Measurements from ENCODE around the gene PCDHGC5.

PCDHGC5 gene

DNA sequence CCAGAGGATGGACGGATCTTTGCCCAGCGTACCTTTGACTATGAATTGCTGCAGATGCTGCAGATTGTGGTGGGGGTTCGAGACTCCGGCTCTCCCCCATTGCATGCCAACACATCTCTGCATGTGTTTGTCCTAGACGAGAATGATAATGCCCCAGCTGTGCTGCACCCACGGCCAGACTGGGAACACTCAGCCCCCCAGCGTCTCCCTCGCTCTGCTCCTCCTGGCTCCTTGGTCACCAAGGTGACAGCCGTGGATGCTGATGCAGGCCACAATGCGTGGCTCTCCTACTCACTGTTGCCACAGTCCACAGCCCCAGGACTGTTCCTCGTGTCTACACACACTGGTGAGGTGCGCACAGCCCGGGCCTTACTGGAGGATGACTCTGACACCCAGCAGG is 1.9 kb downstream of the PCDHGC5 start:
- no peak for DNase-seq (ENCODE audit: low read depth, low spot score)
- Histone ChIP-seq H3K9me3 (ENCODE audit: control insufficient read depth, insufficient read depth, low read length) (no peaks in the 10 kb centered on the region), H3K36me3 (ENCODE audit: control insufficient read depth, insufficient read depth, low read length) (no peaks in the 10 kb centered on the region; the same call in 1 of the 2 replicates), H3K4me1 (ENCODE audit: control insufficient read depth, insufficient read depth, low read length) (peaks cover 8% of the 10 kb centered on the region), H3K27ac (ENCODE audit: low read length) (no peak overlapping the region), H3K27me3 (ENCODE audit: control insufficient read depth, insufficient read depth, low read length) (peaks cover 17% of the 10 kb centered on the region; the same call in 1 of the 2 replicates), H3K4me3 (ENCODE audit: low read length) (no peak overlapping the region)
- WGBS (ENCODE audit: insufficient coverage, insufficient read length): no CpG with 5 or more reads among the region's 13 CpGs

DNA sequence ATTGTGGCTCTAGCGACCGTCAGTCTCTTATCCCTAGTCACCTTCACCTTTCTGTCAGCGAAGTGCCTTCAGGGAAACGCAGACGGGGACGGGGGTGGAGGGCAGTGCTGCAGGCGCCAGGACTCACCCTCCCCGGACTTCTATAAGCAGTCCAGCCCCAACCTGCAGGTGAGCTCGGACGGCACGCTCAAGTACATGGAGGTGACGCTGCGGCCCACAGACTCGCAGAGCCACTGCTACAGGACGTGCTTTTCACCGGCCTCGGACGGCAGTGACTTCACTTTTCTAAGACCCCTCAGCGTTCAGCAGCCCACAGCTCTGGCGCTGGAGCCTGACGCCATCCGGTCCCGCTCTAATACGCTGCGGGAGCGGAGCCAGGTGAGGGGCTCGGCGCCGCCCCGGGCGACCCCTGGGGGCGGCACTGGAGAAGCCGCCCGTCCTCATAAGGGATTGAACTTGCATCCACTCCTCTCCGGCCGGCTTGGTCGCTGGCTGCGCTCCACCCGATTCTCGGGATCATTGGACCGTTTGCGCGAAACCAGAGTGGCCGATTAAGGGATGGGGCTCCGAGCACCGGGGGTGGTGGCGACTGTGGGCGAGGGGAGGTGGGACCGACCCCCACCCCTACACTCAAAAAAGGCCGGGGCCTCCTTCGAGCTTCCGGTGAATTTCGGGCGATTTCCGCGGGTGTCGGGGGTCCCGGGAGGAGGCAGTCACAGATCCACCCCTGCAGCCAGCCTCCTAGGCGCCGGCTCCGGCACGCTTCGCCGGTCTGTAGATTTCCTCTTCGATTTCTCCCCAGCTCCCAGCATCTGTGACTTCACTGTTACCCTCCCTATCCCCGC is 2.7 kb downstream of the PCDHGC5 start:
- Histone ChIP-seq H3K4me1 (ENCODE audit: control insufficient read depth, insufficient read depth, low read length) (peaks cover 12% of the 10 kb centered on the region), H3K27ac (ENCODE audit: low read length) (no peak overlapping the region), H3K4me3 (ENCODE audit: low read length) (peak overlapping the region; percentile 25; the same call in 1 of the 2 replicates), H3K27me3 (ENCODE audit: control insufficient read depth, insufficient read depth, low read length) (peaks cover 17% of the 10 kb centered on the region; the same call in 1 of the 2 replicates), H3K36me3 (ENCODE audit: control insufficient read depth, insufficient read depth, low read length) (no peaks in the 10 kb centered on the region; the same call in 1 of the 2 replicates), H3K9me3 (ENCODE audit: control insufficient read depth, insufficient read depth, low read length) (no peaks in the 10 kb centered on the region)
- no CpG with 5 or more reads among the region's 66 CpGs for WGBS (ENCODE audit: insufficient coverage, insufficient read length)
- no peak for DNase-seq (ENCODE audit: low read depth, low spot score)

DNA sequence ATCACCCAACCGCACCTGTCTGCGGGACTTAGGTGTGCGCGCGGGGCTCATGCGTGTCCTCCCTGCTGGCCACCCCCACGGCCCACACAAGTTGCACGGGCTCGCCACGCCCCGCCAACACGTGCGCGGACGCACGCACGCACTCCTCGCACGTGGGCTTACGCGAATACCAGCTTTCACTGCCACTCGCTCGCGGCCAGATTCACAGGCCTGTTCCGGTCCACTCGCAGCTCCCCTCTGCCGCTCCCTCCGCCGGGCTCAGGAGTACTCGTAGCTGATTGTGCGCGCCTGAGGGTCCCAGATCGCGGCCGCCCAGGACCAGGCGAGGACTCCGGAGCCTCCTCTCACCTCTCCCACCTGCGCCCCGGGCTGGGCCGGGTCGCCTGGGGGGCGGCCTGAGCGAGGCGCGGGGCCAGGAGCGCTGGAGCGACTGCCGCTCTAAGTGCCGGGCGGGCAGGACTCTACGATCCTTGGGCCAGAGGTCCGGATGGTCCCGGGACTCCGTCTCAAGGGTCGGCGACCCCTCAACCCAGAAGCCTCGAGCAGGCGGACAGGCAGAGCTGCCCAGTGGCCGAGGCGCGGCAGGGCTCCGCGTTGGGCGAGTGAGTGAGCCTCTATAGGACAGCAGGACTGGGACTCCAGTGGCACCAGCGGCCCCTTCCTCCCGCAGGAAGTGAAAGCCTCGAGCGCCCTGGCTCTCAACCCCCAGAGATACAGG is 3.4 kb downstream of the PCDHGC5 start:
- Histone ChIP-seq H3K27me3 (ENCODE audit: control insufficient read depth, insufficient read depth, low read length) (peaks cover 17% of the 10 kb centered on the region; the same call in 1 of the 2 replicates), H3K9me3 (ENCODE audit: control insufficient read depth, insufficient read depth, low read length) (no peaks in the 10 kb centered on the region), H3K36me3 (ENCODE audit: control insufficient read depth, insufficient read depth, low read length) (no peaks in the 10 kb centered on the region; the same call in 1 of the 2 replicates), H3K27ac (ENCODE audit: low read length) (no peak overlapping the region), H3K4me1 (ENCODE audit: control insufficient read depth, insufficient read depth, low read length) (peaks cover 12% of the 10 kb centered on the region), H3K4me3 (ENCODE audit: low read length) (peak overlapping the region; percentile 25; the same call in 1 of the 2 replicates)
- WGBS (ENCODE audit: insufficient coverage, insufficient read length): no CpG with 5 or more reads among the region's 68 CpGs
- DNase-seq (ENCODE audit: low read depth, low spot score): no peak

DNA sequence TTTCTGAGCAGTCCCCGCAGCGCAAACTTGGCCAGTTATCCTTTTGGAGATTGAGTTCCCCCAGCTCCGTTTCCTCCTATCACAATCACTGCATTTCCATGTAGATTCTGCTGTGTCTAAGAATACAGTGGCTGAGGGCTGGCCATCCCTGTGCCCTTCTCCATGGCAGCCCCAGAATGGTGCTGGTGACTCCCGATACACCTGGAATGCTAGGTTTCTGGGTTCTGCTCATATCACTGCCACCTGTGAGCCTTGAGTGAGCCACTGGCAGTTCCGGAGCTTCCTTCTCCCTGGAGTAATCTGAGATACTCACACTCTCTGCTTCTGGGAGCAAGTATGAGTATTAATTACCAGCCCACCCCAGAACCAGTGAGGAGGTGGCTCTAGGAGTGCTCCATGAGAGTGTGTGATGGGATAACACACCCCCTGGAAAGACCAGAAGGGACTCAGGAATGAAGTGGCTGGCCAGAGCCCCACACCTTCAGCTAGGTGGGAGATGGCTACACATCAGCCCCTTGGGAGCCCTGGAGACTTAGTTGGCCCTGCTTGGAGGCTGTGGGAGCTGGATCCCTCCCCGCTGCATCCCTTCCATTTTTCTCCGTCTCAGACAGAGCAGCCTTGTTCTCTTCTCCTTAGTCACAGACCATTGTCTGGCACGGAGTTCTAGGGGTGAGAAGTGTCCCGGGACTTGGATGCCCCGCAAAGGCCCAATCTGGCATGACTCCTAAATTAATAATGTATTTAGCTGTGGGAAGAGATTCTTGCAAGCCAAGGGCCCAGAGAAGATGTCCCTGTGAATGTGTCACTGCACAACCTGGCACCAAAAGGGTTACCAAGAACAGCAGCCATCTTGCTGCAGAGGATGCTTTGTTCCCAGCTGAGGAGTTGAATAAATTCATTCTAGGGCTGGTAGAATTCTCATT is 4.9 kb downstream of the PCDHGC5 start:
- WGBS (ENCODE audit: insufficient coverage, insufficient read length): no CpG with 5 or more reads among the region's 10 CpGs
- Histone ChIP-seq H3K4me3 (ENCODE audit: low read length) (no peak overlapping the region), H3K4me1 (ENCODE audit: control insufficient read depth, insufficient read depth, low read length) (peaks cover 12% of the 10 kb centered on the region), H3K27ac (ENCODE audit: low read length) (no peak overlapping the region), H3K9me3 (ENCODE audit: control insufficient read depth, insufficient read depth, low read length) (no peaks in the 10 kb centered on the region), H3K36me3 (ENCODE audit: control insufficient read depth, insufficient read depth, low read length) (no peaks in the 10 kb centered on the region; the same call in 1 of the 2 replicates), H3K27me3 (ENCODE audit: control insufficient read depth, insufficient read depth, low read length) (peaks cover 17% of the 10 kb centered on the region; the same call in 1 of the 2 replicates)
- no peak for DNase-seq (ENCODE audit: low read depth, low spot score)

DNA sequence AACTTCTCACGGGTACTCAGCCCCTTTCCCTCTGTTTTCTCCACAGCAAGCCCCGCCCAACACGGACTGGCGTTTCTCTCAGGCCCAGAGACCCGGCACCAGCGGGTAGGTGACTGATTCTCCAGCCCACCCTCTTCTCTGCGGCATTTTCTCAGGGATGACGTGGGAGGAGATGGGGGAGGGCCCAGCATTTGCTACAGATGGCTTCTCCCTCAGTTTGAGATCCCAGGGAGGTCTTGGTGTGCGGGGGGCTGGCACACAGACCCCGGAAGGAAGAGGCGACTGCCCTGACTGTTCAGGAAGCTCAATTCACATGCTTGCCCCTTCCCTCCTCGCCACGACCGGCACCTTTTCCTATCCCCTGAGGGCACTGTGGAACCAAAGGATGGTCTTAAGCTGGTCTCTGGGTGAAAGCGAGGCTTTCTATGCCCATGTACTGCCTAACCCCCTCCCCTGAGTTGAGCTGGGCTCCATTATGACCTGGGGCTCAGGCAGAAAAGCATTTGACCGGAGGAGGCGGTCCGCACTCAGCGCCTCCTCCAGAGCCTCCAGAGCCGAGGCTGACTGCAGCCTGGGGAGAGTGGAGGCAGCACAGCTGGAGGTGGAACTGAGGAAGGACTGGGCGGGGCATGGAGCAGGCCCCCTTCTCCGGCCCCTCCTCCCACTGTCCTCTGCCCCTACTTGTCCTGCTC is 6.0 kb downstream of the PCDHGC5 start:
- H3K4me1 ChIP-seq (ENCODE audit: control insufficient read depth, insufficient read depth, low read length): peaks cover 12% of the 10 kb centered on the region
- WGBS (ENCODE audit: insufficient coverage, insufficient read length): no CpG with 5 or more reads among the region's 22 CpGs

DNA sequence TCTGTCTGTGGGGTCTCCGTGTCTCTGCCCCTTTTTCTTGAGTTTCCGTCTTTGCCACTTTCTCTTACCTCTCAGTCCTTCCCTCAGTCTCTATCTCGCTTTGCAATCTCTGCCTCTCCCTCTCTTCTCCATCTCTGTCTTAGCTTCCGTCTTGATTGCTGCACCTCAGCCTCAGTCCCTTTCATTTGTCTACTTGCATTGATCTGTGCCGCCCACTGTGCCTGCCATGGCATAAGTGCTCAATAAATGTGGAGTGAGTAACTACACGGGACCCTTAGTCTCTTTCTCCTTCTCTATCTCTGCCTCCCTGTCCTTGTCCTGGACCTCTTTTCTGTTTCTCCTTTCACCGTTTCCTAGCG is 6.6 kb downstream of the PCDHGC5 start:
- no peak for DNase-seq (ENCODE audit: low read depth, low spot score)
- no peaks in the 10 kb centered on the region for H3K9me3 ChIP-seq (ENCODE audit: control insufficient read depth, insufficient read depth, low read length)
- no peak overlapping the region for H3K27ac ChIP-seq (ENCODE audit: low read length)
- no CpG with 5 or more reads among the region's 8 CpGs for WGBS (ENCODE audit: insufficient coverage, insufficient read length)
- peaks cover 12% of the 10 kb centered on the region for H3K4me1 ChIP-seq (ENCODE audit: control insufficient read depth, insufficient read depth, low read length)
- H3K36me3 ChIP-seq (ENCODE audit: control insufficient read depth, insufficient read depth, low read length): no peaks in the 10 kb centered on the region; the same call in 1 of the 2 replicates
- H3K27me3 ChIP-seq (ENCODE audit: control insufficient read depth, insufficient read depth, low read length): peaks cover 17% of the 10 kb centered on the region; the same call in 1 of the 2 replicates
- H3K4me3 ChIP-seq (ENCODE audit: low read length): no peak overlapping the region

More for the DNA sequence above, 6.0 kb downstream of the PCDHGC5 start:
- no peak for DNase-seq (ENCODE audit: low read depth, low spot score)
- Histone ChIP-seq H3K27ac (ENCODE audit: low read length) (no peak overlapping the region), H3K9me3 (ENCODE audit: control insufficient read depth, insufficient read depth, low read length) (no peaks in the 10 kb centered on the region), H3K36me3 (ENCODE audit: control insufficient read depth, insufficient read depth, low read length) (no peaks in the 10 kb centered on the region; the same call in 1 of the 2 replicates), H3K4me3 (ENCODE audit: low read length) (peak overlapping the region; percentile 10; the same call in 1 of the 2 replicates), H3K27me3 (ENCODE audit: control insufficient read depth, insufficient read depth, low read length) (peaks cover 17% of the 10 kb centered on the region; the same call in 1 of the 2 replicates)

DNA sequence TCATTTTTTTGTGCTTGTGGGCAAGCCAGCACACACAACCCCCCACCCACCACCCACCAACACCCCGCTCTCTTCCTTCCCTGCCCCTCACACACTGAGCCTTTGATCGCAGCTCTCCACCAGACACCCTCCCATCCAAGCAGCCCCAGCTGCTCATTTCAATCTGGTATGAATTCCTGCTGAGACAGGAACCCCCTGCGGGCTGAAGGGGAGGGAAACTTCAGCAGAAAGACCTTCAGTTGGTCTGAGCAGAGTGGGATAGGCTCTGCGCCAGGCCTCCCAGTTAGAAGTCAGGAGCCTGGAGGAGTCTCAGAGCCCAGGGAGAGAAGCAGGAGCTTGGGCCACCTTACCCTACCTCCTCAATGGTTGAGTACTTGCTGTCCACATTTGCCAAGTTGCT is 7.2 kb downstream of the PCDHGC5 start:
- no peak overlapping the region for H3K27ac ChIP-seq (ENCODE audit: low read length)
- H3K36me3 ChIP-seq (ENCODE audit: control insufficient read depth, insufficient read depth, low read length): no peaks in the 10 kb centered on the region; the same call in 1 of the 2 replicates
- no peaks in the 10 kb centered on the region for H3K9me3 ChIP-seq (ENCODE audit: control insufficient read depth, insufficient read depth, low read length)
- peaks cover 10% of the 10 kb centered on the region for H3K4me1 ChIP-seq (ENCODE audit: control insufficient read depth, insufficient read depth, low read length)
- H3K4me3 ChIP-seq (ENCODE audit: low read length): no peak overlapping the region
- no CpG with 5 or more reads among the region's 4 CpGs for WGBS (ENCODE audit: insufficient coverage, insufficient read length)
- peaks cover 14% of the 10 kb centered on the region; the same call in 1 of the 2 replicates for H3K27me3 ChIP-seq (ENCODE audit: control insufficient read depth, insufficient read depth, low read length)
- DNase-seq (ENCODE audit: low read depth, low spot score): no peak

DNA sequence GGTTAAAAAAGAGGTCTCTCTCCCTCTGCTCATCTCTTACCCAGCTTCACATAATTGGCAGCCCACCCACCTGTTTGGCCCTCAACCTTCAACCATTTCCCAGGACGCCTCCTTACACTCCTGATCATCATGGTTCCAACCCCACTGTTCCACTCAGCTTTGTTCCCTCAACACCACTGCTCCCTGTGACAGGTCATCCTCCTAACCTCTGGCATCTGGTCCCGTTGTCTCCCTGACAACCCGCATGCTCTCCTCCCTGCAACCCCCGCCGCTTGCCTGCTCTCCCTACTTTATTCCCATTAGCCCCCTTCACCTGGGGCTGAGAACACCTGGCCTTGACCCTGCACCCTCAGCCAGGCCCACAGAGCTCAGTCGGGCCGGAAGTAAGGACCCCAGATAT is 12.9 kb downstream of the PCDHGC5 start:
- Histone ChIP-seq H3K4me1 (ENCODE audit: control insufficient read depth, insufficient read depth, low read length) (no peaks in the 10 kb centered on the region), H3K27me3 (ENCODE audit: control insufficient read depth, insufficient read depth, low read length) (no peaks in the 10 kb centered on the region), H3K36me3 (ENCODE audit: control insufficient read depth, insufficient read depth, low read length) (no peaks in the 10 kb centered on the region), H3K9me3 (ENCODE audit: control insufficient read depth, insufficient read depth, low read length) (no peaks in the 10 kb centered on the region), H3K27ac (ENCODE audit: low read length) (no peak overlapping the region), H3K4me3 (ENCODE audit: low read length) (no peak overlapping the region)
- no peak for DNase-seq (ENCODE audit: low read depth, low spot score)
- no CpG with 5 or more reads among the region's 7 CpGs for WGBS (ENCODE audit: insufficient coverage, insufficient read length)

DNA sequence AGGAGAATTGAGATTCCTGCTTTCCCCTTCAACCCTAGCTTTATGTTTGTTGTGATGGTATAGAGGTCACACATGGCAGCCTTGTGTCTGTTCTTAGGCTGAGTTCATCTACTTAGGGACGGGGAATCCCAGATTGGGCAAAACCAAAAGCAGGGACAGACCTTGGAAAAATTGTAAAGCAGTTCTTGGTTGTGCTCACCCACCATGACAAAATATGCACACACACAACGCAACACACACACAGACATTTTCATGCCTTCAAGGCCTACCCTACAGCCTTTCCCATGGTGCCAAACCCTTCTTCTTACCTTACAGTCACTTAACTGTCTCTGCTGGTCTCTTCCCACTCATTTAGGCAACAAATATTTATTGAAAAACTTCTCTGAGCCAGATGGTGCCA is 14.8 kb downstream of the PCDHGC5 start:
- Histone ChIP-seq H3K4me3 (ENCODE audit: low read length) (no peak overlapping the region), H3K27me3 (ENCODE audit: control insufficient read depth, insufficient read depth, low read length) (no peaks in the 10 kb centered on the region), H3K4me1 (ENCODE audit: control insufficient read depth, insufficient read depth, low read length) (no peaks in the 10 kb centered on the region), H3K27ac (ENCODE audit: low read length) (no peak overlapping the region), H3K9me3 (ENCODE audit: control insufficient read depth, insufficient read depth, low read length) (no peaks in the 10 kb centered on the region), H3K36me3 (ENCODE audit: control insufficient read depth, insufficient read depth, low read length) (no peaks in the 10 kb centered on the region)
- DNase-seq (ENCODE audit: low read depth, low spot score): no peak
- no CpG with 5 or more reads among the region's 2 CpGs for WGBS (ENCODE audit: insufficient coverage, insufficient read length)

All from iPS DF 6.9 (cell line).